ENCODE data around the gene RNF208. TPM values are rescaled to one million over a fixed set of nuclear protein-coding genes. Genes with fewer than 3 reads are reported as not detected.

RNF208 gene
- total and polyA plus RNA-seq, 10 of the 15 experiments (the other 5 are each of a cell fraction or from before 2014, with no cell fraction given), result 0.06 to 10.7 (median 0.77) TPM

DNA sequence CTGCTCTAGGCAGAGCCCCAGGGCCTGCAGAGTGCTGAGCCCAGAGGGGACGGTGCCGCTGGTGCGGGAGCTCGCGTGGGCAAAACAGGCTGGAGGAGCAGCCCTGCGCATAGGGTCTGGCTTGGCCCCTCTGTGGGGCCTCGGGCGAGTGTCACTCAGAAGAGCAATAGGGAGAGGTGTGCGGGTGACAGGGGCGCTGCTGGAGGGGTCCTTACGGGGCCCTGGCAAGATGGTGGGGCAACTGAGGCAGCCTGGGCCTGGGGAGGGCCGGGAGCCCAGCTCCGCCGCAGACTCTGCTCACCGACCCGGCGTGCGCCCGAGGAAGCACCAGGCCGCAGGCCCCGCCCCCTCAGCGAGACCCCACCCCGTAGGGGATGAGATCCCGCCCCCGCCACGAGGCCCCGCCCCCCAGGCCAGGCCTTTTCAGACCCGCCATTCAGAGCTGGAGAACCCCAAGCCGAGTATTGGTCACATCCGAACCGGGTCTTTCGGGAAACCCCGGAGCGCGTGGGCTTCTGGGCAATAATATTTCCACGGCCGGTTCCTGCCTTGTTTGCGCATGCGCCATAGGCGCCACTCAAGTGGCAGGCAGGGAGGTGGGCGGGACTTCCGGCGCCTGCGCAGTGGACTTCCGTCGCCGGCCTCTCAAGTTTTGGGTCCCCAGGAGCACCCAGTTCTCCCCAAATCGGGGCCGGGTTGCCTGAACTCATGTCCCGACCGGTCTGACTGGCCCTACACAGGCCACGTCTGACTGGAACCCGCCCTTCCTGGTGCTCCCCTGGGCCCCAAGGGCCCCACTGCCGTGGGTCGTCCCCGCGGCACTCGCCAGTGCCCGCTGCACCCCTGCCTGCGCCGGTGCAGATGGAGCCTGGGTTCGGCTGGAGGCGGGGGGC is 1.3 kb upstream of the RNF208 start (continued):
- TF ChIP-seq, protein P1, sequence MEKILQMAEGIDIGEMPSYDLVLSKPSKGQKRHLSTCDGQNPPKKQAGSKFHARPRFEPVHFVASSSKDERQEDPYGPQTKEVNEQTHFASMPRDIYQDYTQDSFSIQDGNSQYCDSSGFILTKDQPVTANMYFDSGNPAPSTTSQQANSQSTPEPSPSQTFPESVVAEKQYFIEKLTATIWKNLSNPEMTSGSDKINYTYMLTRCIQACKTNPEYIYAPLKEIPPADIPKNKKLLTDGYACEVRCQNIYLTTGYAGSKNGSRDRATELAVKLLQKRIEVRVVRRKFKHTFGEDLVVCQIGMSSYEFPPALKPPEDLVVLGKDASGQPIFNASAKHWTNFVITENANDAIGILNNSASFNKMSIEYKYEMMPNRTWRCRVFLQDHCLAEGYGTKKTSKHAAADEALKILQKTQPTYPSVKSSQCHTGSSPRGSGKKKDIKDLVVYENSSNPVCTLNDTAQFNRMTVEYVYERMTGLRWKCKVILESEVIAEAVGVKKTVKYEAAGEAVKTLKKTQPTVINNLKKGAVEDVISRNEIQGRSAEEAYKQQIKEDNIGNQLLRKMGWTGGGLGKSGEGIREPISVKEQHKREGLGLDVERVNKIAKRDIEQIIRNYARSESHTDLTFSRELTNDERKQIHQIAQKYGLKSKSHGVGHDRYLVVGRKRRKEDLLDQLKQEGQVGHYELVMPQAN (conservative IDR thresholded peaks at IDR 0.05), result peak; percentile 74
- TF ChIP-seq NRF1 (conservative IDR thresholded peaks at IDR 0.05; ENCODE audit: low read depth, low read length) (peak; percentile 68), HCFC1 (IDR thresholded peaks at IDR 0.05; ENCODE audit: low read length) (peak; percentile 61; the same call in 1 of the 2 replicates), SMARCA5 (IDR thresholded peaks at IDR 0.05) (0 out of 2 replicates have a peak, but pooled peaks have one; percentile 33), MTA2 (IDR thresholded peaks at IDR 0.05; ENCODE audit: low read depth) (no peak), RCOR1 (conservative IDR thresholded peaks at IDR 0.05; ENCODE audit: low read depth, low read length) (no peak), BACH1 (IDR thresholded peaks at IDR 0.05; ENCODE audit: borderline replicate concordance) (peak; percentile 72), POLR2A (IDR thresholded peaks at IDR 0.05; ENCODE audit: low read depth, low read length) (peak; percentile 79), IKZF1 (conservative IDR thresholded peaks at IDR 0.05) (peak; percentile 91), SRF (IDR thresholded peaks at IDR 0.05; ENCODE audit: low read depth in 2 of 2, low read length in 2 of 2) (peak in 1 of 2 experiments; percentile 22; a peak in 1 of 4 replicates), SMC3 (IDR thresholded peaks at IDR 0.05; ENCODE audit: borderline replicate concordance, low read length) (no peak)
- TF ChIP-seq, protein P2, sequence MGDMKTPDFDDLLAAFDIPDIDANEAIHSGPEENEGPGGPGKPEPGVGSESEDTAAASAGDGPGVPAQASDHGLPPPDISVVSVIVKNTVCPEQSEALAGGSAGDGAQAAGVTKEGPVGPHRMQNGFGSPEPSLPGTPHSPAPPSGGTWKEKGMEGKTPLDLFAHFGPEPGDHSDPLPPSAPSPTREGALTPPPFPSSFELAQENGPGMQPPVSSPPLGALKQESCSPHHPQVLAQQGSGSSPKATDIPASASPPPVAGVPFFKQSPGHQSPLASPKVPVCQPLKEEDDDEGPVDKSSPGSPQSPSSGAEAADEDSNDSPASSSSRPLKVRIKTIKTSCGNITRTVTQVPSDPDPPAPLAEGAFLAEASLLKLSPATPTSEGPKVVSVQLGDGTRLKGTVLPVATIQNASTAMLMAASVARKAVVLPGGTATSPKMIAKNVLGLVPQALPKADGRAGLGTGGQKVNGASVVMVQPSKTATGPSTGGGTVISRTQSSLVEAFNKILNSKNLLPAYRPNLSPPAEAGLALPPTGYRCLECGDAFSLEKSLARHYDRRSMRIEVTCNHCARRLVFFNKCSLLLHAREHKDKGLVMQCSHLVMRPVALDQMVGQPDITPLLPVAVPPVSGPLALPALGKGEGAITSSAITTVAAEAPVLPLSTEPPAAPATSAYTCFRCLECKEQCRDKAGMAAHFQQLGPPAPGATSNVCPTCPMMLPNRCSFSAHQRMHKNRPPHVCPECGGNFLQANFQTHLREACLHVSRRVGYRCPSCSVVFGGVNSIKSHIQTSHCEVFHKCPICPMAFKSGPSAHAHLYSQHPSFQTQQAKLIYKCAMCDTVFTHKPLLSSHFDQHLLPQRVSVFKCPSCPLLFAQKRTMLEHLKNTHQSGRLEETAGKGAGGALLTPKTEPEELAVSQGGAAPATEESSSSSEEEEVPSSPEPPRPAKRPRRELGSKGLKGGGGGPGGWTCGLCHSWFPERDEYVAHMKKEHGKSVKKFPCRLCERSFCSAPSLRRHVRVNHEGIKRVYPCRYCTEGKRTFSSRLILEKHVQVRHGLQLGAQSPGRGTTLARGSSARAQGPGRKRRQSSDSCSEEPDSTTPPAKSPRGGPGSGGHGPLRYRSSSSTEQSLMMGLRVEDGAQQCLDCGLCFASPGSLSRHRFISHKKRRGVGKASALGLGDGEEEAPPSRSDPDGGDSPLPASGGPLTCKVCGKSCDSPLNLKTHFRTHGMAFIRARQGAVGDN (IDR thresholded peaks at IDR 0.05), result peak; percentile 30; the same call in 1 of the 2 replicates
- TF ChIP-seq, protein P3, sequence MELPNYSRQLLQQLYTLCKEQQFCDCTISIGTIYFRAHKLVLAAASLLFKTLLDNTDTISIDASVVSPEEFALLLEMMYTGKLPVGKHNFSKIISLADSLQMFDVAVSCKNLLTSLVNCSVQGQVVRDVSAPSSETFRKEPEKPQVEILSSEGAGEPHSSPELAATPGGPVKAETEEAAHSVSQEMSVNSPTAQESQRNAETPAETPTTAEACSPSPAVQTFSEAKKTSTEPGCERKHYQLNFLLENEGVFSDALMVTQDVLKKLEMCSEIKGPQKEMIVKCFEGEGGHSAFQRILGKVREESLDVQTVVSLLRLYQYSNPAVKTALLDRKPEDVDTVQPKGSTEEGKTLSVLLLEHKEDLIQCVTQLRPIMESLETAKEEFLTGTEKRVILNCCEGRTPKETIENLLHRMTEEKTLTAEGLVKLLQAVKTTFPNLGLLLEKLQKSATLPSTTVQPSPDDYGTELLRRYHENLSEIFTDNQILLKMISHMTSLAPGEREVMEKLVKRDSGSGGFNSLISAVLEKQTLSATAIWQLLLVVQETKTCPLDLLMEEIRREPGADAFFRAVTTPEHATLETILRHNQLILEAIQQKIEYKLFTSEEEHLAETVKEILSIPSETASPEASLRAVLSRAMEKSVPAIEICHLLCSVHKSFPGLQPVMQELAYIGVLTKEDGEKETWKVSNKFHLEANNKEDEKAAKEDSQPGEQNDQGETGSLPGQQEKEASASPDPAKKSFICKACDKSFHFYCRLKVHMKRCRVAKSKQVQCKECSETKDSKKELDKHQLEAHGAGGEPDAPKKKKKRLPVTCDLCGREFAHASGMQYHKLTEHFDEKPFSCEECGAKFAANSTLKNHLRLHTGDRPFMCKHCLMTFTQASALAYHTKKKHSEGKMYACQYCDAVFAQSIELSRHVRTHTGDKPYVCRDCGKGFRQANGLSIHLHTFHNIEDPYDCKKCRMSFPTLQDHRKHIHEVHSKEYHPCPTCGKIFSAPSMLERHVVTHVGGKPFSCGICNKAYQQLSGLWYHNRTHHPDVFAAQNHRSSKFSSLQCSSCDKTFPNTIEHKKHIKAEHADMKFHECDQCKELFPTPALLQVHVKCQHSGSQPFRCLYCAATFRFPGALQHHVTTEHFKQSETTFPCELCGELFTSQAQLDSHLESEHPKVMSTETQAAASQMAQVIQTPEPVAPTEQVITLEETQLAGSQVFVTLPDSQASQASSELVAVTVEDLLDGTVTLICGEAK (IDR thresholded peaks at IDR 0.05; ENCODE audit: borderline replicate concordance), result peak; percentile 95
- TF ChIP-seq, protein P4, sequence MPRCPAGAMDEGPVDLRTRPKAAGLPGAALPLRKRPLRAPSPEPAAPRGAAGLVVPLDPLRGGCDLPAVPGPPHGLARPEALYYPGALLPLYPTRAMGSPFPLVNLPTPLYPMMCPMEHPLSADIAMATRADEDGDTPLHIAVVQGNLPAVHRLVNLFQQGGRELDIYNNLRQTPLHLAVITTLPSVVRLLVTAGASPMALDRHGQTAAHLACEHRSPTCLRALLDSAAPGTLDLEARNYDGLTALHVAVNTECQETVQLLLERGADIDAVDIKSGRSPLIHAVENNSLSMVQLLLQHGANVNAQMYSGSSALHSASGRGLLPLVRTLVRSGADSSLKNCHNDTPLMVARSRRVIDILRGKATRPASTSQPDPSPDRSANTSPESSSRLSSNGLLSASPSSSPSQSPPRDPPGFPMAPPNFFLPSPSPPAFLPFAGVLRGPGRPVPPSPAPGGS (IDR thresholded peaks at IDR 0.05; ENCODE audit: borderline replicate concordance, insufficient read depth, low read depth, low read length, poor library complexity, severe bottlenecking), result no peak
